Measurements from ENCODE around the gene RAD23A.
"Not testable (repeated sequence)": the region's sequence is repeated elsewhere in the genome, so short reads cannot be mapped to it uniquely, and the experiment has no call there.

The RAD23A gene

GRCh38 chr19:12943437-12944044, 2.1 kb upstream of the RAD23A start:
- Histone ChIP-seq H3K27me3 (ENCODE audit: control insufficient read depth, insufficient read depth, low read length) (no peaks in the 10 kb centered on the region), H3K27ac (ENCODE audit: low read depth, low read length) (no peak overlapping the region), H3K9ac (ENCODE audit: low read length) (no peak overlapping the region), H3K36me3 (ENCODE audit: control insufficient read depth, insufficient read depth, low read length) (peaks cover 37% of the 10 kb centered on the region), H3K4me1 (ENCODE audit: control insufficient read depth, insufficient read depth, low read length) (peaks cover 20% of the 10 kb centered on the region), H3K4me3 (ENCODE audit: low read length) (no peak overlapping the region)

DNA sequence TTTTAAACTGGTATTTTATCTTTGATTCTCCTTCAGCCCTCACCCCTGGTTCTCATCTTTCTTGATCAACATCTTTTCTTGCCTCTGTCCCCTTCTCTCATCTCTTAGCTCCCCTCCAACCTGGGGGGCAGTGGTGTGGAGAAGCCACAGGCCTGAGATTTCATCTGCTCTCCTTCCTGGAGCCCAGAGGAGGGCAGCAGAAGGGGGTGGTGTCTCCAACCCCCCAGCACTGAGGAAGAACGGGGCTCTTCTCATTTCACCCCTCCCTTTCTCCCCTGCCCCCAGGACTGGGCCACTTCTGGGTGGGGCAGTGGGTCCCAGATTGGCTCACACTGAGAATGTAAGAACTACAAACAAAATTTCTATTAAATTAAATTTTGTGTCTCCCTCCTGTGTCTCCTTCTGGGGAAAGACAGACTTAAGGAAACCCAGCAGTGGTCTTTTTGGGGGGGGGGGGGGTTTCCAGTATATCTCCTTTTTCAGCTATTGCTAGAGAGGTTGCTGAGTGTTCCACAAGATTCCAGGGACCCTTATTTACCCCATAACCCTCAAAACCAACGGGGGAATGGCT, 1.5 kb upstream of the RAD23A start:
- Histone ChIP-seq H3K4me3 (ENCODE audit: low read length) (no peak overlapping the region), H3K27me3 (ENCODE audit: control insufficient read depth, insufficient read depth, low read length) (no peaks in the 10 kb centered on the region), H3K4me1 (ENCODE audit: control insufficient read depth, insufficient read depth, low read length) (peaks cover 20% of the 10 kb centered on the region), H3K36me3 (ENCODE audit: control insufficient read depth, insufficient read depth, low read length) (peaks cover 43% of the 10 kb centered on the region), H3K27ac (ENCODE audit: low read depth, low read length) (no peak overlapping the region), H3K9ac (ENCODE audit: low read length) (no peak overlapping the region)

DNA sequence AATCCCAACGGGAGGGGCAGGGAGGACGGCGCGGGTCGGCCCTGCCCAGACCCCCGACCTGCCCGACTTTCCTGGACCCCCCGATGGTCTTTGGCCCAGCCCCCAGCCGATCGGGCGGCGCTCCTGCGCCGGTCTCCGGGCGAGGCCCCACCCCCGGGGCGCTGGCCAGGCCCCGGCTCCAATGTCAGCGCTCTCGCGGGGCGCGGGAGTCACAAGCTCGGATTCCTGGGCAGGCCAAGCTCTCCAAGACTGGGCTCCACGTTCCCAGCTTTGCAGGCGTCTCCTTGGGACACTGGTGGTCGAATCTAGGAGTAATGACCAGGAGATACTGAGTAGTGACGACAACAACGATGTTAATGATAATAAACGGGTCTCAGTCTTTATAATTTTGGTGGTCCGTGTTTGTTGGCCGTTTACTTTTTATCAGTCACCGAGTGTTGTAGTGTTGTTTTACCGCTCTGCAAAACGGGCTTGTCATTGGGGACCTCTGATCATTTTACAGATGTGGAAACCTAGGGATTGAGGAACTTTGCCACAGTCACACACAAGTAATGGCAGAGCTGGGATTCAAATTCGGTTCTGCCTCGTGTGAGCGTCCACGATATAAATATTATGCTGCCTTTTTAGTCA, 545 bp downstream of the RAD23A start:
- peak overlapping the region; percentile 84 for H3K27ac ChIP-seq (ENCODE audit: low read depth, low read length)
- peak overlapping the region; percentile 38 for H3K9ac ChIP-seq (ENCODE audit: low read length)
- H3K36me3 ChIP-seq (ENCODE audit: control insufficient read depth, insufficient read depth, low read length) = peaks cover 40% of the 10 kb centered on the region
- no peaks in the 10 kb centered on the region for H3K27me3 ChIP-seq (ENCODE audit: control insufficient read depth, insufficient read depth, low read length)
- H3K4me3 ChIP-seq (ENCODE audit: low read length) = peak overlapping the region; percentile 81
- H3K4me1 ChIP-seq (ENCODE audit: control insufficient read depth, insufficient read depth, low read length) = peaks cover 11% of the 10 kb centered on the region

- peaks cover 41% of the 10 kb centered on the region for H3K36me3 ChIP-seq (ENCODE audit: control insufficient read depth, insufficient read depth, low read length)
- peaks cover 11% of the 10 kb centered on the region for H3K4me1 ChIP-seq (ENCODE audit: control insufficient read depth, insufficient read depth, low read length)
- H3K4me3 ChIP-seq (ENCODE audit: low read length) = peak overlapping the region; percentile 81
These were observed 1.3 kb downstream of the RAD23A start for GRCh38 chr19:12946731-12947496.

DNA sequence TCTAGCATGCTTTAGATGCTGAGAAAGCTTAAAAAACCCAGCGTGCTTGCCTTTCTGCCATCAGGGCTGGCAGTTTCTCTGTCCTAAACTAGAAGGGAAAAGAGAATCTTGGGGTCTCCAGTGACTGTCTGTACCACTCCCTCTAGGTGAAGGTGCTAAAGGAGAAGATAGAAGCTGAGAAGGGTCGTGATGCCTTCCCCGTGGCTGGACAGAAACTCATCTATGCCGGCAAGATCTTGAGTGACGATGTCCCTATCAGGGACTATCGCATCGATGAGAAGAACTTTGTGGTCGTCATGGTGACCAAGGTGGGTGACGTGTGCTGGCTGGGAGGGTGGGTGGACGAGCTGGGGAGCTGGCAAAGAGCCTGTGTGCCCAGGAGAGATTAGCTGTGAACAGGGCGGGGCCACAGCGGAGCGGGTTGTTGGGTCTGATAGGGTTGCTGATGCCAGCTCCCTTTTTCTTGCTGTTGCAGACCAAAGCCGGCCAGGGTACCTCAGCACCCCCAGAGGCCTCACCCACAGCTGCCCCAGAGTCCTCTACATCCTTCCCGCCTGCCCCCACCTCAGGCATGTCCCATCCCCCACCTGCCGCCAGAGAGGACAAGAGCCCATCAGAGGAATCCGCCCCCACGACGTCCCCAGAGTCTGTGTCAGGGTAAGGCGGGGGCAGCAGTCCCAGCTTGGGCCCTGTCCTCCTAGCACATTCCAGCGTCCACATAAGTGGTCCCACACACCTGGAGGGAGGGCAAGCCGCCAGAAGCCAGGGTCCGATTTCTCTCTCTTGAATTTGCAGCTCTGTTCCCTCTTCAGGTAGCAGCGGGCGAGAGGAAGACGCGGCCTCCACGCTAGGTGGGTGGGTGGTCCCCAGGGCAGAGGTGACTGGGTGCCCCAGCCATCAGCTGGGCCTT, 2.3 kb downstream of the RAD23A start:
- no peaks in the 10 kb centered on the region for H3K27me3 ChIP-seq (ENCODE audit: control insufficient read depth, insufficient read depth, low read length)
- no peak overlapping the region for H3K9ac ChIP-seq (ENCODE audit: low read length)
- H3K4me3 ChIP-seq (ENCODE audit: low read length) = no peak overlapping the region
- peaks cover 34% of the 10 kb centered on the region for H3K36me3 ChIP-seq (ENCODE audit: control insufficient read depth, insufficient read depth, low read length)
- peaks cover 11% of the 10 kb centered on the region for H3K4me1 ChIP-seq (ENCODE audit: control insufficient read depth, insufficient read depth, low read length)
- H3K27ac ChIP-seq (ENCODE audit: low read depth, low read length) = no peak overlapping the region

More at GRCh38 chr19:12946731-12947496, 1.3 kb downstream of the RAD23A start:
- no peak overlapping the region for H3K9ac ChIP-seq (ENCODE audit: low read length)
- no peaks in the 10 kb centered on the region for H3K27me3 ChIP-seq (ENCODE audit: control insufficient read depth, insufficient read depth, low read length)
- H3K27ac ChIP-seq (ENCODE audit: low read depth, low read length) = peak overlapping the region; percentile 84

GRCh38 chr19:12948612-12949362, 3.1 kb downstream of the RAD23A start:
- Histone ChIP-seq H3K9ac (ENCODE audit: low read length) (no peak overlapping the region), H3K4me3 (ENCODE audit: low read length) (no peak overlapping the region), H3K4me1 (ENCODE audit: control insufficient read depth, insufficient read depth, low read length) (peaks cover 8% of the 10 kb centered on the region), H3K27me3 (ENCODE audit: control insufficient read depth, insufficient read depth, low read length) (no peaks in the 10 kb centered on the region), H3K27ac (ENCODE audit: low read depth, low read length) (no peak overlapping the region), H3K36me3 (ENCODE audit: control insufficient read depth, insufficient read depth, low read length) (peaks cover 33% of the 10 kb centered on the region)

- Histone ChIP-seq H3K4me1 (ENCODE audit: control insufficient read depth, insufficient read depth, low read length) (peaks cover 8% of the 10 kb centered on the region), H3K9ac (ENCODE audit: low read length) (no peak overlapping the region), H3K4me3 (ENCODE audit: low read length) (no peak overlapping the region), H3K27me3 (ENCODE audit: control insufficient read depth, insufficient read depth, low read length) (no peaks in the 10 kb centered on the region), H3K27ac (ENCODE audit: low read depth, low read length) (no peak overlapping the region), H3K36me3 (ENCODE audit: control insufficient read depth, insufficient read depth, low read length) (peaks cover 32% of the 10 kb centered on the region)
These were observed 4.0 kb downstream of the RAD23A start for GRCh38 chr19:12949363-12950283.

GRCh38 chr19:12952050-12952449, 6.4 kb downstream of the RAD23A start:
- not testable (repeated sequence) for H3K9ac ChIP-seq (ENCODE audit: low read length); H3K4me1 ChIP-seq (ENCODE audit: control insufficient read depth, insufficient read depth, low read length); H3K27me3 ChIP-seq (ENCODE audit: control insufficient read depth, insufficient read depth, low read length); H3K27ac ChIP-seq (ENCODE audit: low read depth, low read length); H3K4me3 ChIP-seq (ENCODE audit: low read length)
- H3K36me3 ChIP-seq (ENCODE audit: control insufficient read depth, insufficient read depth, low read length) = peaks cover 32% of the 10 kb centered on the region

GRCh38 chr19:12952488-12953137, 7.0 kb downstream of the RAD23A start:
- Histone ChIP-seq H3K27me3 (ENCODE audit: control insufficient read depth, insufficient read depth, low read length) (no peaks in the 10 kb centered on the region), H3K4me1 (ENCODE audit: control insufficient read depth, insufficient read depth, low read length) (no peaks in the 10 kb centered on the region), H3K9ac (ENCODE audit: low read length) (no peak overlapping the region), H3K27ac (ENCODE audit: low read depth, low read length) (no peak overlapping the region), H3K4me3 (ENCODE audit: low read length) (no peak overlapping the region), H3K36me3 (ENCODE audit: control insufficient read depth, insufficient read depth, low read length) (peaks cover 30% of the 10 kb centered on the region)

- peaks cover 25% of the 10 kb centered on the region for H3K36me3 ChIP-seq (ENCODE audit: control insufficient read depth, insufficient read depth, low read length)
- H3K4me1 ChIP-seq (ENCODE audit: control insufficient read depth, insufficient read depth, low read length) = no peaks in the 10 kb centered on the region
- H3K9ac ChIP-seq (ENCODE audit: low read length) = no peak overlapping the region
- no peak overlapping the region for H3K4me3 ChIP-seq (ENCODE audit: low read length)
- H3K27ac ChIP-seq (ENCODE audit: low read depth, low read length) = no peak overlapping the region
- no peaks in the 10 kb centered on the region for H3K27me3 ChIP-seq (ENCODE audit: control insufficient read depth, insufficient read depth, low read length)
These were observed 7.6 kb downstream of the RAD23A start for GRCh38 chr19:12953138-12953798.
